ENCODE data around the gene TTLL7. TPM values are rescaled to one million over a fixed set of nuclear protein-coding genes. Genes with fewer than 3 reads are reported as not detected.

Gene TTLL7
- total RNA-seq, 3 donors from 2014 or later: 6.7 to 15.1 (median 10.8) TPM

- Histone ChIP-seq H3K4me3 (no peak overlapping the region), H3K27me3 (no peaks in the 10 kb centered on the region), H3K27ac (no peak overlapping the region), H3K9me3 (no peaks in the 10 kb centered on the region), H3K36me3 (no peaks in the 10 kb centered on the region), H3K4me1 (no peaks in the 10 kb centered on the region)
- no peak for DNase-seq (ENCODE audit: low spot score in 2 of 2)
- TF ChIP-seq POLR2AphosphoS5 (IDR thresholded peaks at IDR 0.05): no peak
- intact Hi-C loops (cut with DNase I; ENCODE audit: low total_unique reads): no loop called here
These were observed 133.9 kb downstream of the TTLL7 start for GRCh38 chr1:83864991-83865390.

- intact Hi-C loops (cut with DNase I; ENCODE audit: low total_unique reads): no loop called here
- Histone ChIP-seq H3K36me3 (no peaks in the 10 kb centered on the region), H3K4me3 (peak overlapping the region; percentile 36 to 71 (median 64)), H3K4me1 (no peaks in the 10 kb centered on the region), H3K27me3 (no peaks in the 10 kb centered on the region), H3K27ac (peak overlapping the region; percentile 89 to 92), H3K9me3 (no peaks in the 10 kb centered on the region)
- TF ChIP-seq CTCF (IDR thresholded peaks at IDR 0.05) (peak; percentile 43 to 78 (median 69)), POLR2A (IDR thresholded peaks at IDR 0.05) (no peak), POLR2AphosphoS5 (IDR thresholded peaks at IDR 0.05) (peak in 1 of 3 donors; percentile 43)
- peak; percentile 65 to 85 for DNase-seq (ENCODE audit: low spot score in 2 of 2)
These were observed 138.3 kb downstream of the TTLL7 start for GRCh38 chr1:83860490-83861221.

GRCh38 chr1:83857716-83858115 lies 141.2 kb downstream of the TTLL7 start:
- H3K4me1 ChIP-seq: no peaks in the 10 kb centered on the region
- H3K27ac ChIP-seq: no peak overlapping the region
- no peak for DNase-seq (ENCODE audit: low spot score in 2 of 2)
- no peaks in the 10 kb centered on the region for H3K9me3 ChIP-seq
- no peaks in the 10 kb centered on the region for H3K36me3 ChIP-seq
- no peak overlapping the region for H3K4me3 ChIP-seq
- intact Hi-C loops (cut with DNase I; ENCODE audit: low total_unique reads): no loop called here
- no peaks in the 10 kb centered on the region for H3K27me3 ChIP-seq
- TF ChIP-seq CTCF (IDR thresholded peaks at IDR 0.05) (no peak), POLR2AphosphoS5 (IDR thresholded peaks at IDR 0.05) (no peak), POLR2A (IDR thresholded peaks at IDR 0.05) (no peak)

GRCh38 chr1:83857103-83857502 lies 141.8 kb downstream of the TTLL7 start:
- TF ChIP-seq POLR2AphosphoS5 (IDR thresholded peaks at IDR 0.05) (no peak), CTCF (IDR thresholded peaks at IDR 0.05) (no peak), POLR2A (IDR thresholded peaks at IDR 0.05) (no peak)
- intact Hi-C loops (cut with DNase I; ENCODE audit: low total_unique reads): no loop called here

GRCh38 chr1:83856381-83856780 lies 142.6 kb downstream of the TTLL7 start:
- no peak for DNase-seq (ENCODE audit: low spot score in 2 of 2)
- Histone ChIP-seq H3K4me3 (no peak overlapping the region), H3K4me1 (no peaks in the 10 kb centered on the region), H3K36me3 (no peaks in the 10 kb centered on the region), H3K27ac (no peak overlapping the region), H3K9me3 (no peaks in the 10 kb centered on the region), H3K27me3 (no peaks in the 10 kb centered on the region)
- TF ChIP-seq POLR2AphosphoS5 (IDR thresholded peaks at IDR 0.05): no peak
- no peak for TF ChIP-seq CTCF (IDR thresholded peaks at IDR 0.05)
- no peak for TF ChIP-seq POLR2A (IDR thresholded peaks at IDR 0.05)
- intact Hi-C loops (cut with DNase I; ENCODE audit: low total_unique reads): no loop called here

More at GRCh38 chr1:83857103-83857502, 141.8 kb downstream of the TTLL7 start:
- H3K36me3 ChIP-seq: no peaks in the 10 kb centered on the region
- H3K27ac ChIP-seq: no peak overlapping the region
- no peaks in the 10 kb centered on the region for H3K4me1 ChIP-seq
- H3K27me3 ChIP-seq: no peaks in the 10 kb centered on the region
- DNase-seq (ENCODE audit: low spot score in 2 of 2): no peak
- no peak overlapping the region for H3K4me3 ChIP-seq
- no peaks in the 10 kb centered on the region for H3K9me3 ChIP-seq
